ENCODE measurements around the gene MLANA. TPM values are rescaled to one million over a fixed set of nuclear protein-coding genes. Genes with fewer than 3 reads are reported as not detected.

MLANA gene
- total RNA-seq, 1 experiment from 2014 or later = not detected

- DNase-seq (ENCODE audit: low spot score) = no peak
These were observed 66.5 kb downstream of the MLANA start for GRCh38 chr9:5957166-5957565.

- DNase-seq (ENCODE audit: low spot score) = no peak
These were observed 67.6 kb downstream of the MLANA start for GRCh38 chr9:5958273-5958672.

Other genes starting within 250 kb of the MLANA start
- 3.2 and 4.1 TPM in 2 replicates for gene ERMP1, start 57.8 kb upstream of the MLANA start, total RNA-seq (2014; rRNA removed; shearing (Covaris generic))
- gene RANBP6, start 124.7 kb downstream of the MLANA start, total RNA-seq (2014; rRNA removed; shearing (Covaris generic)) = 37.3 and 39.3 TPM in 2 replicates

Measured in A172 (cell line).